ENCODE data around the gene SH3BP4.

The SH3BP4 gene

GRCh38 chr2:235084424-235084823, 132.6 kb downstream of the SH3BP4 start:
- Mint-ChIP-seq H3K9me3 (no peaks in the 10 kb centered on the region), H3K4me1 (ENCODE audit: low read depth) (no peaks in the 10 kb centered on the region), H3K27me3 (ENCODE audit: low read depth) (no peaks in the 10 kb centered on the region), H3K36me3 (ENCODE audit: low read depth) (no peaks in the 10 kb centered on the region), H3K4me3 (no peak overlapping the region), H3K27ac (no peak overlapping the region)

GRCh38 chr2:235085476-235085875, 133.7 kb downstream of the SH3BP4 start:
- Mint-ChIP-seq H3K36me3 (ENCODE audit: low read depth) (no peaks in the 10 kb centered on the region), H3K27ac (no peak overlapping the region), H3K9me3 (no peaks in the 10 kb centered on the region), H3K27me3 (ENCODE audit: low read depth) (no peaks in the 10 kb centered on the region), H3K4me3 (no peak overlapping the region), H3K4me1 (ENCODE audit: low read depth) (no peaks in the 10 kb centered on the region)

DNA sequence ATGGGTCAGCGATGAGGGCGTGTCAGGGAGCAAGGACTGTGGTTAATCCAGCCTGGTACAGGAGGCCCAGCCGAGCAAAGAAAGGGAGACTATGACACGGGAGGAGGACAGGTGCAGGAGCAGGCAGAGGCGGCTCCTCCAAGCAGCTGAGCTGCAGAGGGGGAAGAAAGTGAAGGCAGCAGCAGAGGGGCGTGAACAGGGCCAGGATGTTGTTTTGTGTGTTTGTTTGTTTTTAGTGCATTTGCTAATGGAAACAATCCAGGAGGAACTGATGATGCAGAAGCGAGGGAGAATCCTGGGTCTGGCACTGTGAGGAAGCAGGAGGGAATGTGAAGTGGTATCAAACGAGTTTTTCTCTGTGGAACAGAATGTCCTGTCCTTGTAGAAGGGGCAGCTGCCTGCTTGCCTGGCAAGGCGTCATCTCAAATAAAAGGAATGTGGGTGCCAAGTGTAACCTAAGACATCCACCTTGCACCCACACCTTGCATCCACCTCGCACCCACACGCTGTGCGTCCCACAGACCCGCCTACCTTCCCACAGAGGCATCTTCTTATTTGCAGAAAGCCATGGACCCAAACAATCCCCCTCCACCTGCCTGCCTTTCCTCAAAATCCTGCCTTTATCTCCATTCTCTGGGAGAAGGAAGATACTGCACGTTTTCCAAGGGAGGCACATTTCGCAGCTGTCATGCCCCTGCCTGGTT, 134.8 kb downstream of the SH3BP4 start:
- no peak overlapping the region for H3K27ac Mint-ChIP-seq
- no peak overlapping the region for H3K4me3 Mint-ChIP-seq
- H3K9me3 Mint-ChIP-seq: no peaks in the 10 kb centered on the region
- no peaks in the 10 kb centered on the region for H3K27me3 Mint-ChIP-seq (ENCODE audit: low read depth)
- H3K4me1 Mint-ChIP-seq (ENCODE audit: low read depth): no peaks in the 10 kb centered on the region
- H3K36me3 Mint-ChIP-seq (ENCODE audit: low read depth): no peaks in the 10 kb centered on the region

DNA sequence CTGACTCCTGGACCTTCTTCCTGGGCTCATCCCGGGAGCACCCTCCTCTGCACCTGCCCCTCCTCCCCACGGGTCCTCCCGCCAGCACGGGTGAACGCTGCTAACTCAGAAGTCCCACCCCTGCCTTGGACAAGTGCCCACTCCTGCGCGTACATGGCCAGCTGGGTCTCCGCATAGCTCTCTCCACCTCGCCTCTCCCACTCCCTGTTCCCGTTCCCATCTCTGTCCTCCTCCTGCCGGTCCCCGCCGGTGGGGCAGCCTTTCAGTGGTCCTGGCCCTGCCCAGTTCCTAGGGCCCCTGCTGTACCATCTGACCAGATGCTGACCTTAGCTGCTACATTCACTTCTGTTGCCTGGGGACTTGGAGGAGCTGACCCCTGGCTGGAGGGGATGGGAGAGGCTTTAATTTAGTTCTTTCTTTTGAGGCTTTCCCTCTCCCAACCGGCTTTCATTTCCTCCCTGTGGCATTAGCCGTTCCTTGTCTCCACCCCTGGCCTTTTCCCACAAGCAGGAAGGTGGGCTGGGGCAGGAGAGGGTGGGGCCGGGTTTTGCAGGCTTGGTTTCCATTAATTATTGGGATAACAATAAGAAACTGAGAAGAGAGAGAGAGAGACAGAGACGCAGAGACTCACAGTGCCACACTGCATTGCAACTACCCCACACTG, 136.1 kb downstream of the SH3BP4 start:
- H3K27ac Mint-ChIP-seq: no peak overlapping the region
- no peaks in the 10 kb centered on the region for H3K36me3 Mint-ChIP-seq (ENCODE audit: low read depth)
- no peak overlapping the region for H3K4me3 Mint-ChIP-seq
- no peaks in the 10 kb centered on the region for H3K27me3 Mint-ChIP-seq (ENCODE audit: low read depth)
- H3K4me1 Mint-ChIP-seq (ENCODE audit: low read depth): no peaks in the 10 kb centered on the region
- no peaks in the 10 kb centered on the region for H3K9me3 Mint-ChIP-seq

- Mint-ChIP-seq H3K27me3 (ENCODE audit: low read depth) (no peaks in the 10 kb centered on the region), H3K4me1 (ENCODE audit: low read depth) (no peaks in the 10 kb centered on the region), H3K4me3 (no peak overlapping the region), H3K36me3 (ENCODE audit: low read depth) (no peaks in the 10 kb centered on the region), H3K27ac (no peak overlapping the region), H3K9me3 (no peaks in the 10 kb centered on the region)
Observed at GRCh38 chr2:235088496-235088921, 136.7 kb downstream of the SH3BP4 start.

DNA sequence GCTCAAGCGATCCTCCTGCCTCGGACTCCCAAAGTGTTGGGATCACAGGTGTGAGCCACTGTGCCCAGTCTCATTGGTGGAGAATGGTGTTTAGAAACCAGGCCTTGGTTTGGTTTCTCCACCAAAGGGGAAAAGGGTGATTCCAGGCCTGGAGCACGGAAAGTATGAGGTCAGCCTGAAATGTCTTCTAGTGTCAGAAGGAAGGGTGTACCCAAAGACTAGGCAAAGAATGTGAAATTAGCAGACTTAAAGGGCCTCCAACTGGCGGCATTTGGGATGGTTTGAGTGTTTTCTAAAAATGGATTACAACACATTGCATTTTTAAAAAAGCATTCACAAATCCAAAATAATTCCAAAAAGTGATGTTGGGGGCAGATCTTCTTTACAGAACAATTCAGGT, 139.6 kb downstream of the SH3BP4 start:
- H3K4me3 Mint-ChIP-seq: no peak overlapping the region
- no peaks in the 10 kb centered on the region for H3K9me3 Mint-ChIP-seq
- H3K27me3 Mint-ChIP-seq (ENCODE audit: low read depth): no peaks in the 10 kb centered on the region
- H3K36me3 Mint-ChIP-seq (ENCODE audit: low read depth): no peaks in the 10 kb centered on the region
- no peaks in the 10 kb centered on the region for H3K4me1 Mint-ChIP-seq (ENCODE audit: low read depth)
- H3K27ac Mint-ChIP-seq: no peak overlapping the region

- H3K9me3 Mint-ChIP-seq: no peaks in the 10 kb centered on the region
- no peaks in the 10 kb centered on the region for H3K4me1 Mint-ChIP-seq (ENCODE audit: low read depth)
- H3K36me3 Mint-ChIP-seq (ENCODE audit: low read depth): no peaks in the 10 kb centered on the region
- no peak overlapping the region for H3K27ac Mint-ChIP-seq
- no peaks in the 10 kb centered on the region for H3K27me3 Mint-ChIP-seq (ENCODE audit: low read depth)
- no peak overlapping the region for H3K4me3 Mint-ChIP-seq
Observed at GRCh38 chr2:235091983-235092382, 140.2 kb downstream of the SH3BP4 start.

- Mint-ChIP-seq H3K27ac (no peak overlapping the region), H3K4me3 (no peak overlapping the region), H3K9me3 (no peaks in the 10 kb centered on the region), H3K36me3 (ENCODE audit: low read depth) (no peaks in the 10 kb centered on the region), H3K27me3 (ENCODE audit: low read depth) (no peaks in the 10 kb centered on the region), H3K4me1 (ENCODE audit: low read depth) (no peaks in the 10 kb centered on the region)
Observed at GRCh38 chr2:235092433-235093223, 140.8 kb downstream of the SH3BP4 start.

GRCh38 chr2:235094457-235094856, 142.6 kb downstream of the SH3BP4 start:
- no peaks in the 10 kb centered on the region for H3K27me3 Mint-ChIP-seq (ENCODE audit: low read depth)
- H3K9me3 Mint-ChIP-seq: no peaks in the 10 kb centered on the region
- no peaks in the 10 kb centered on the region for H3K4me1 Mint-ChIP-seq (ENCODE audit: low read depth)
- no peak overlapping the region for H3K27ac Mint-ChIP-seq
- H3K36me3 Mint-ChIP-seq (ENCODE audit: low read depth): no peaks in the 10 kb centered on the region
- no peak overlapping the region for H3K4me3 Mint-ChIP-seq

DNA sequence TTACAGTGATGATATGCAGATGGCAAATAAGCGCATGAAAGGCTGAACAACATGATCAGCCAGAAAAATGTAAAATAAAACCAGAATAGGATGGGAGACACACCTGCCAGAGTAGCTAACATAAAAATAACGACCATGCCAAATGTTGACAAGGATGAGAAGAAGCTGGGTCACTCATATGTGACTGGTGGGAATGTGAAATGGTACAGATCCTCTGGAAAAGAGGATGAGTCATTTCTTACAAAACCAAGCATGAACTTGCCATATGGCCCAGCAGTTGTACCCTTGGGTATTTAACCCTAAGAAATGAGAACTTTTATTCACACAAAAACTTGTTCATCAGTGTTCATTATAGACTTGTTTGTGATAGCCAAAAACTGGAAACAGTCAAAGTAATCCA, 143.8 kb downstream of the SH3BP4 start:
- Mint-ChIP-seq H3K36me3 (ENCODE audit: low read depth) (no peaks in the 10 kb centered on the region), H3K27ac (no peak overlapping the region), H3K4me3 (no peak overlapping the region), H3K4me1 (ENCODE audit: low read depth) (no peaks in the 10 kb centered on the region), H3K27me3 (ENCODE audit: low read depth) (no peaks in the 10 kb centered on the region), H3K9me3 (no peaks in the 10 kb centered on the region)

- Mint-ChIP-seq H3K36me3 (ENCODE audit: low read depth) (no peaks in the 10 kb centered on the region), H3K9me3 (no peaks in the 10 kb centered on the region), H3K27ac (no peak overlapping the region), H3K4me3 (no peak overlapping the region), H3K27me3 (ENCODE audit: low read depth) (no peaks in the 10 kb centered on the region), H3K4me1 (ENCODE audit: low read depth) (no peaks in the 10 kb centered on the region)
Observed at GRCh38 chr2:235096447-235096846, 144.6 kb downstream of the SH3BP4 start.

DNA sequence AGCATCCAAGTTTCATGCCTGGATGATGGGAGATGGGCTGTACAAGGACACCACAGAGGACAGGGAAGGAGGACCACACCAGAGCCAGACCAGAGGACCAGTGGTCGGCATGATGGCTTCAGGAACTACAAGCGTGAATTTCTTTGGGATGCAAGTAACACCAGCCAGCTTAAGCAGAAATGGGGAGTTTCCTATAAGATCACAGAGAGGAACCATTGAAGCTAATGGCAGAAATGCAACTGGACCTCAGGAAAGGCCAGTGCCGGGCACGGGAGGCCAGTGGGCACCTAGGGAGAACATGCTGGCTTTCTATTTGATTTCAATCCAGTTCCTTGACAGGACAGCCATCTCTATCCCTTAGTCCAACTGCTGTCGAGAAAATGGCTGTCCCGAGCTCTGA, 145.4 kb downstream of the SH3BP4 start:
- Mint-ChIP-seq H3K4me3 (no peak overlapping the region), H3K36me3 (ENCODE audit: low read depth) (no peaks in the 10 kb centered on the region), H3K4me1 (ENCODE audit: low read depth) (no peaks in the 10 kb centered on the region), H3K27me3 (ENCODE audit: low read depth) (no peaks in the 10 kb centered on the region), H3K27ac (no peak overlapping the region), H3K9me3 (no peaks in the 10 kb centered on the region)

GRCh38 chr2:235098269-235098668, 146.5 kb downstream of the SH3BP4 start:
- Mint-ChIP-seq H3K4me3 (no peak overlapping the region), H3K27ac (no peak overlapping the region), H3K36me3 (ENCODE audit: low read depth) (no peaks in the 10 kb centered on the region), H3K9me3 (no peaks in the 10 kb centered on the region), H3K4me1 (ENCODE audit: low read depth) (no peaks in the 10 kb centered on the region), H3K27me3 (ENCODE audit: low read depth) (no peaks in the 10 kb centered on the region)

DNA sequence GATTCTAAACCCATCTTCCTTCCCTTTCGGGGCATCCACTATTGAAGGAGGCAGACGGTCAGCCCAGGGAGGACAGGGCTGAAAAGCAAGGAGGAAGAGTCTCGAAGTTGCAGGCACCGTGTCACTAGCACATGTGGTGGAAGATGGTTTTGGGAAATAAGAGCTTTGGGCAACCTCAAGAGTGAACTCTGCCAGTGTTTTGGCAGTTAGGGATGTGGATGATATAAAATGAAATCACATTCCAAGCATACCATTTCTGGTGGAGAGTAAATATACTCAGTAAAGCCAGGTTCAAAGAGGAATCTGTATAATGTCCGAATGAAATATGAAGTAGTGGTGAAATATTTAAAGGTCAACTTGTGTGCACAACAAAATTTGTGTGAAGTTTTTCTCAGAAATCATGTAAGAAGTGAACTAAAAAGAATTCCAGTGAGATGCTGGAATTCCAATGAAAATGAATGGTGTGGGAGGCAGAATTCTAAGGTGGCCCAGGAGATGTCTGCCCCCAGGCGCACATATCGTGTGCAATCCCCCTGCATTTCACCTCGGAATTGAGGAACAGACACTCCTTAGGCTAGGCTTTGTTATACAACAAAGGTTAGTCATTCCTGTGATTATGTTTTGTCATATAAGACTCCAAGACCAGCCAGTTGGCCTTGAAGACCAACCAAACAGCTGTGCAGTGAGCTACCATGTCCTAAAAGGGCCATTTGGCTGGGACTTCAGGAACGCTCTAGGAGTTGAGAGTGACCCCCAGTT, 147.1 kb downstream of the SH3BP4 start:
- no peaks in the 10 kb centered on the region for H3K9me3 Mint-ChIP-seq
- H3K4me1 Mint-ChIP-seq (ENCODE audit: low read depth): no peaks in the 10 kb centered on the region
- no peaks in the 10 kb centered on the region for H3K36me3 Mint-ChIP-seq (ENCODE audit: low read depth)
- H3K4me3 Mint-ChIP-seq: no peak overlapping the region
- H3K27me3 Mint-ChIP-seq (ENCODE audit: low read depth): no peaks in the 10 kb centered on the region
- H3K27ac Mint-ChIP-seq: no peak overlapping the region

Data from T-helper 1 cell treated with Interleukin-12 subunit alpha and Interleukin-12 subunit beta and Interleukin-4 antibody, amounts not matched to agents 30 μg/mL and 1 μg/mL, for 36 hours (primary cell).